Stimulated activated CD4-positive, alpha-beta T cell treated with anti-CD3 and anti-CD28 coated beads, TNF-alpha, amount 100 ng/mL, for 4 hours (primary cell): Measurements from ENCODE around the gene CCDC117.
"Not testable (repeated sequence)": the region's sequence is repeated elsewhere in the genome, so short reads cannot be mapped to it uniquely, and the experiment has no call there.

Experiments
- DNase-seq, 3 experiments: peaks; one replicate each; pipeline ENCODE4 v3.0.0-alpha.2; 2020; ENCODE audit warnings: low read depth in 3 of 3

The CCDC117 gene

GRCh38 chr22:28772633-28773460 lies at the start of gene CCDC117:
TSS of gene CCDC117 (plus strand) at chr22:28772695. CDS start at chr22:28772850, 155 bp downstream.
- peak; percentile 83 to 88 (median 83) for DNase-seq

GRCh38 chr22:28728002-28728401 lies 44.5 kb upstream of the CCDC117 start:
- no peak for DNase-seq

GRCh38 chr22:28728621-28729313 lies 43.7 kb upstream of the CCDC117 start:
- no peak for DNase-seq

GRCh38 chr22:28730179-28730578 lies 42.3 kb upstream of the CCDC117 start:
- DNase-seq: no peak

- no peak for DNase-seq
Observed at GRCh38 chr22:28734393-28734792, 38.1 kb upstream of the CCDC117 start.

GRCh38 chr22:28736301-28737155 lies 36.0 kb upstream of the CCDC117 start:
- no peak for DNase-seq

- no peak for DNase-seq
Observed at GRCh38 chr22:28737701-28738100, 34.8 kb upstream of the CCDC117 start.

GRCh38 chr22:28738876-28739275 lies 33.6 kb upstream of the CCDC117 start:
- DNase-seq: not testable (repeated sequence)

GRCh38 chr22:28741200-28741784 lies 31.2 kb upstream of the CCDC117 start:
- DNase-seq: no peak

GRCh38 chr22:28741785-28742561 lies 30.5 kb upstream of the CCDC117 start, which contains the start of the genes CHEK2 and HSCB:
TSS of gene CHEK2 (minus strand) at chr22:28741820. CDS start at chr22:28734721, 7,099 bp downstream.
TSS of gene HSCB (plus strand) at chr22:28742039. CDS start at chr22:28742096, 57 bp downstream.
- DNase-seq: peak; percentile 87 to 97 (median 95)

GRCh38 chr22:28742562-28742962 lies 29.9 kb upstream of the CCDC117 start:
- DNase-seq: no peak

- DNase-seq: no peak
Observed at GRCh38 chr22:28743852-28744251, 28.6 kb upstream of the CCDC117 start.

- DNase-seq: no peak
Observed at GRCh38 chr22:28750471-28750881, 22.0 kb upstream of the CCDC117 start.

GRCh38 chr22:28754512-28754911 lies 18.0 kb upstream of the CCDC117 start:
- not testable (repeated sequence) for DNase-seq

- DNase-seq: no peak
Observed at GRCh38 chr22:28759861-28760560, 12.5 kb upstream of the CCDC117 start.

GRCh38 chr22:28761449-28761755 lies 11.1 kb upstream of the CCDC117 start:
- no peak for DNase-seq

GRCh38 chr22:28762000-28762399 lies 10.5 kb upstream of the CCDC117 start:
- DNase-seq: not testable (repeated sequence)

GRCh38 chr22:28766628-28767027 lies 5.9 kb upstream of the CCDC117 start:
- no peak for DNase-seq

GRCh38 chr22:28768701-28769393 lies 3.6 kb upstream of the CCDC117 start:
- DNase-seq: no peak
